Measurements from ENCODE around the gene SPIRE2.
"Not testable (repeated sequence)": the region's sequence is repeated elsewhere in the genome, so short reads cannot be mapped to it uniquely, and the experiment has no call there.

- TF ChIP-seq CTCF (IDR thresholded peaks at IDR 0.05; ENCODE audit: borderline replicate concordance, extremely low read depth, low read length, poor library complexity, severe bottlenecking); EZH2 (IDR thresholded peaks at IDR 0.05; ENCODE audit: borderline replicate concordance, low read depth, low read length, severe bottlenecking): not testable (repeated sequence)
Observed at GRCh38 chr16:89834813-89835363, 6.6 kb downstream of the SPIRE2 start.
